ENCODE results near the gene RALGAPA2. TPM values are rescaled to one million over a fixed set of nuclear protein-coding genes. Genes with fewer than 3 reads are reported as not detected.
A peak's percentile ranks its signal among the peaks of the same experiment; 100 is the strongest.

Gene RALGAPA2
- total RNA-seq, 3 donors from 2014 or later (not counting 1 experiment from before 2014, with no cell fraction given), result 26.6 to 33.9 (median 33.1) TPM

- H3K27me3 ChIP-seq (ENCODE audit: control insufficient read depth, insufficient read depth, low read length), result no peaks in the 10 kb centered on the region
- no peaks in the 10 kb centered on the region for H3K36me3 ChIP-seq (ENCODE audit: control insufficient read depth, insufficient read depth, low read length)
- H3K4me3 ChIP-seq (ENCODE audit: low read length), result no peak overlapping the region
- Mint-ChIP-seq H3K27me3 (ENCODE audit: low read depth in 2 of 2) (peaks cover 0 to 5% of the 10 kb centered on the region in 2 donors), H3K4me1 (peaks cover 15 to 17% of the 10 kb centered on the region in 2 donors), H3K36me3 (no peaks in the 10 kb centered on the region), H3K4me3 (no peak overlapping the region), H3K9me3 (no peaks in the 10 kb centered on the region), H3K27ac (no peak overlapping the region)
- no peaks in the 10 kb centered on the region for H3K9me3 ChIP-seq (ENCODE audit: control insufficient read depth, insufficient read depth, low read length)
- H3K27ac ChIP-seq (ENCODE audit: low read length), result no peak overlapping the region
- TF ChIP-seq CTCF (IDR thresholded peaks at IDR 0.05), result no peak
- intact Hi-C loops (cut with micrococcal nuclease), result no loop called here
- WGBS (ENCODE audit: insufficient coverage), result 96% methylated on average over 4 of the region's 6 CpGs
- no peak for DNase-seq
- H3K4me1 ChIP-seq (ENCODE audit: control insufficient read depth, insufficient read depth, low read length), result peaks cover 14% of the 10 kb centered on the region
- ATAC-seq, result no peak
These were observed 23.9 kb upstream of the RALGAPA2 start for GRCh38 chr20:20736303-20736702.

GRCh38 chr20:20734475-20734948 is 22.1 kb upstream of the RALGAPA2 start:
- H3K9me3 Mint-ChIP-seq, result no peaks in the 10 kb centered on the region
- peak; percentile 42 to 75 (median 71) for ATAC-seq
- peaks cover 15 to 17% of the 10 kb centered on the region in 2 donors for H3K4me1 Mint-ChIP-seq
- peak overlapping the region in 1 of 2 donors; percentile 36 for H3K27ac Mint-ChIP-seq
- H3K36me3 Mint-ChIP-seq, result no peaks in the 10 kb centered on the region
- intact Hi-C loops (cut with micrococcal nuclease), result no loop called here
- no peak overlapping the region for H3K4me3 ChIP-seq (ENCODE audit: low read length)
- H3K27me3 ChIP-seq (ENCODE audit: control insufficient read depth, insufficient read depth, low read length), result no peaks in the 10 kb centered on the region
- WGBS (ENCODE audit: insufficient coverage), result 13% methylated on average over 3 of the region's 3 CpGs
- no peak overlapping the region for H3K27ac ChIP-seq (ENCODE audit: low read length)
- H3K4me1 ChIP-seq (ENCODE audit: control insufficient read depth, insufficient read depth, low read length), result peaks cover 14% of the 10 kb centered on the region
- DNase-seq, result peak in 1 of 2 donors; percentile 40
- no peaks in the 10 kb centered on the region for H3K9me3 ChIP-seq (ENCODE audit: control insufficient read depth, insufficient read depth, low read length)
- no peaks in the 10 kb centered on the region for H3K36me3 ChIP-seq (ENCODE audit: control insufficient read depth, insufficient read depth, low read length)
- no peak for TF ChIP-seq CTCF (IDR thresholded peaks at IDR 0.05)
- peaks cover 0 to 3% of the 10 kb centered on the region in 2 donors for H3K27me3 Mint-ChIP-seq (ENCODE audit: low read depth in 2 of 2)
- peak overlapping the region; percentile 19 for H3K4me3 Mint-ChIP-seq

- DNase-seq, result no peak
- H3K4me1 ChIP-seq (ENCODE audit: control insufficient read depth, insufficient read depth, low read length), result peaks cover 14% of the 10 kb centered on the region
These were observed 21.5 kb upstream of the RALGAPA2 start for GRCh38 chr20:20733943-20734342.

More at GRCh38 chr20:20733943-20734342, 21.5 kb upstream of the RALGAPA2 start:
- Mint-ChIP-seq H3K4me3 (no peak overlapping the region), H3K9me3 (no peaks in the 10 kb centered on the region), H3K36me3 (no peaks in the 10 kb centered on the region), H3K27me3 (ENCODE audit: low read depth in 2 of 2) (peaks cover 0 to 3% of the 10 kb centered on the region in 2 donors), H3K27ac (peak overlapping the region in 1 of 2 donors; percentile 36), H3K4me1 (peaks cover 15 to 17% of the 10 kb centered on the region in 2 donors)
- Histone ChIP-seq H3K4me3 (ENCODE audit: low read length) (no peak overlapping the region), H3K27me3 (ENCODE audit: control insufficient read depth, insufficient read depth, low read length) (no peaks in the 10 kb centered on the region), H3K36me3 (ENCODE audit: control insufficient read depth, insufficient read depth, low read length) (no peaks in the 10 kb centered on the region), H3K9me3 (ENCODE audit: control insufficient read depth, insufficient read depth, low read length) (no peaks in the 10 kb centered on the region), H3K27ac (ENCODE audit: low read length) (no peak overlapping the region)
- intact Hi-C loops (cut with micrococcal nuclease), result no loop called here
- ATAC-seq, result peak in 1 of 3 donors; percentile 20
- 46% methylated on average over 1 of the region's 1 CpG for WGBS (ENCODE audit: insufficient coverage)
- no peak for TF ChIP-seq CTCF (IDR thresholded peaks at IDR 0.05)

All from natural killer cell (primary cell).